ENCODE measurements around the gene PIAS1. TPM values are rescaled to one million over a fixed set of nuclear protein-coding genes. Genes with fewer than 3 reads are reported as not detected.

Gene PIAS1
- total and polyA plus RNA-seq, 8 donors, result 10.6 to 29.0 (median 17.6) TPM

DNA sequence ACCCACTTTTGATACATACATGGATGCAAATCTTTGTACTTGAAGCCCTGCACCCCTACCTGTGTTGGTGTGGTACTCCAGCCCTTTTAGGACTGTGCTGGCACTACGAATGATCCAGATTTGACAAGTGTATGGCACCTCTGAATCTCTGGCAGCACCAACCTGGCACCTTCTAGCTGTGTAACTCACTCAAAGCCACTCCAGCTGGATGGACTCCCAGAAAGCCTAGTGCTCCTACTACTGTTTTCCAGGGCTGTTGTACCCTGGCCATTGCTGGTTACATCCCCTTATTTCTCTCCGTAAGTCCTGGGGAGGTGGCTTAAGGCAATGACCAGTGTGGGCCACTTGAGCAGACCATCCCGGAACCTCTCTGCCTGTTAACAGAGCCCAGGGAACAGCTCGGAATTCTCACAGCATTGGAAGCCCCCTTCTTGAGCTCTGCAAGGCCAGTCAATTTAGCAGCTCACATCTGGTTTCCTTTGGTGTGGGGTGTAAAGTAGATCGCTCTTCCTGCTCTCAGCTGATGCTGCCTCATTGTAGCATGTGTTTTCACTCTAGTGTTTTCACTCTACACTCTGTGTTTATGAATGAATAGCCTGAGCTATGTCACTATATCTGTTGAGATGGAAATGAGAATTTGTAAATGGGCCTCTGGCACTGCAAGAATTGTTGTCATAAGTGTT lies 138.8 kb downstream of the PIAS1 start:
- ATAC-seq, result no peak

GRCh38 chr15:68195336-68196112 lies 141.4 kb downstream of the PIAS1 start:
- Histone ChIP-seq H3K27me3 (no peaks in the 10 kb centered on the region), H3K36me3 (peaks cover 0 to 8% (median 0%) of the 10 kb centered on the region in 3 donors), H3K4me3 (no peak overlapping the region), H3K9me3 (no peaks in the 10 kb centered on the region), H3K27ac (peak overlapping the region in 1 of 4 donors; percentile 5), H3K4me1 (peaks cover 0 to 5% (median 0%) of the 10 kb centered on the region in 3 donors)
- no peak for DNase-seq
- intact Hi-C loops (cut with DNase I), result no loop called here
- FAIRE-seq, result no peak
- TF ChIP-seq, protein P1, sequence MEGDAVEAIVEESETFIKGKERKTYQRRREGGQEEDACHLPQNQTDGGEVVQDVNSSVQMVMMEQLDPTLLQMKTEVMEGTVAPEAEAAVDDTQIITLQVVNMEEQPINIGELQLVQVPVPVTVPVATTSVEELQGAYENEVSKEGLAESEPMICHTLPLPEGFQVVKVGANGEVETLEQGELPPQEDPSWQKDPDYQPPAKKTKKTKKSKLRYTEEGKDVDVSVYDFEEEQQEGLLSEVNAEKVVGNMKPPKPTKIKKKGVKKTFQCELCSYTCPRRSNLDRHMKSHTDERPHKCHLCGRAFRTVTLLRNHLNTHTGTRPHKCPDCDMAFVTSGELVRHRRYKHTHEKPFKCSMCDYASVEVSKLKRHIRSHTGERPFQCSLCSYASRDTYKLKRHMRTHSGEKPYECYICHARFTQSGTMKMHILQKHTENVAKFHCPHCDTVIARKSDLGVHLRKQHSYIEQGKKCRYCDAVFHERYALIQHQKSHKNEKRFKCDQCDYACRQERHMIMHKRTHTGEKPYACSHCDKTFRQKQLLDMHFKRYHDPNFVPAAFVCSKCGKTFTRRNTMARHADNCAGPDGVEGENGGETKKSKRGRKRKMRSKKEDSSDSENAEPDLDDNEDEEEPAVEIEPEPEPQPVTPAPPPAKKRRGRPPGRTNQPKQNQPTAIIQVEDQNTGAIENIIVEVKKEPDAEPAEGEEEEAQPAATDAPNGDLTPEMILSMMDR (IDR thresholded peaks at IDR 0.05), result no peak
- ATAC-seq, result no peak
- WGBS, 2 donors, result 90 to 98% methylated on average over 8 of the region's 8 CpGs

More for the DNA sequence above, 138.8 kb downstream of the PIAS1 start:
- WGBS, 2 donors, result 88 to 90% methylated on average over 5 of the region's 5 CpGs
- H3K4me3 ChIP-seq, result no peak overlapping the region
- H3K4me1 ChIP-seq, result peaks cover 0 to 13% (median 10%) of the 10 kb centered on the region in 3 donors
- no peaks in the 10 kb centered on the region for H3K9me3 ChIP-seq
- intact Hi-C loops (cut with DNase I), result no loop called here
- H3K36me3 ChIP-seq, result peaks cover 0 to 8% (median 0%) of the 10 kb centered on the region in 3 donors
- no peak for DNase-seq
- TF ChIP-seq, protein P1 (IDR thresholded peaks at IDR 0.05), result no peak
- no peak for FAIRE-seq
- no peaks in the 10 kb centered on the region for H3K27me3 ChIP-seq
- no peak overlapping the region for H3K27ac ChIP-seq

- 88 to 89% methylated on average over 17 of the region's 17 CpGs for WGBS, 2 donors
- intact Hi-C loops (cut with DNase I), result no loop called here
Measured at GRCh38 chr15:68196445-68197169, 142.5 kb downstream of the PIAS1 start.

GRCh38 chr15:68197170-68197492 lies 143.0 kb downstream of the PIAS1 start:
- TF ChIP-seq, protein P1 (IDR thresholded peaks at IDR 0.05), result no peak
- no peak overlapping the region for H3K27ac ChIP-seq
- intact Hi-C loops (cut with DNase I), result no loop called here
- H3K4me3 ChIP-seq, result no peak overlapping the region
- ATAC-seq, result no peak
- H3K9me3 ChIP-seq, result no peaks in the 10 kb centered on the region
- no peaks in the 10 kb centered on the region for H3K27me3 ChIP-seq
- peaks cover 0 to 5% (median 0%) of the 10 kb centered on the region in 3 donors for H3K4me1 ChIP-seq
- FAIRE-seq, result no peak
- peaks cover 0 to 8% (median 0%) of the 10 kb centered on the region in 3 donors for H3K36me3 ChIP-seq
- WGBS, 2 donors, result 95% methylated on average over 7 to 8 of the region's 8 CpGs
- no peak for DNase-seq

More at GRCh38 chr15:68196445-68197169, 142.5 kb downstream of the PIAS1 start:
- TF ChIP-seq, protein P1 (IDR thresholded peaks at IDR 0.05), result no peak
- H3K27ac ChIP-seq, result no peak overlapping the region
- no peak overlapping the region for H3K4me3 ChIP-seq
- peaks cover 0 to 8% (median 0%) of the 10 kb centered on the region in 3 donors for H3K36me3 ChIP-seq
- no peak for DNase-seq
- no peak for ATAC-seq
- H3K27me3 ChIP-seq, result no peaks in the 10 kb centered on the region
- no peaks in the 10 kb centered on the region for H3K9me3 ChIP-seq
- FAIRE-seq, result no peak
- H3K4me1 ChIP-seq, result peaks cover 0 to 5% (median 0%) of the 10 kb centered on the region in 3 donors
